NCI-H524 treated with DMSO at 0.1 percent for 48 hours (cell line): Measurements from ENCODE around the gene ZMYM1.
"Not testable (repeated sequence)": the region's sequence is repeated elsewhere in the genome, so short reads cannot be mapped to it uniquely, and the experiment has no call there.

ENCODE experiments used
- DNase-seq: peaks from one replicate; lab custom pipeline; 2025; lab: John Stamatoyannopoulos, UW

ZMYM1 gene

DNA sequence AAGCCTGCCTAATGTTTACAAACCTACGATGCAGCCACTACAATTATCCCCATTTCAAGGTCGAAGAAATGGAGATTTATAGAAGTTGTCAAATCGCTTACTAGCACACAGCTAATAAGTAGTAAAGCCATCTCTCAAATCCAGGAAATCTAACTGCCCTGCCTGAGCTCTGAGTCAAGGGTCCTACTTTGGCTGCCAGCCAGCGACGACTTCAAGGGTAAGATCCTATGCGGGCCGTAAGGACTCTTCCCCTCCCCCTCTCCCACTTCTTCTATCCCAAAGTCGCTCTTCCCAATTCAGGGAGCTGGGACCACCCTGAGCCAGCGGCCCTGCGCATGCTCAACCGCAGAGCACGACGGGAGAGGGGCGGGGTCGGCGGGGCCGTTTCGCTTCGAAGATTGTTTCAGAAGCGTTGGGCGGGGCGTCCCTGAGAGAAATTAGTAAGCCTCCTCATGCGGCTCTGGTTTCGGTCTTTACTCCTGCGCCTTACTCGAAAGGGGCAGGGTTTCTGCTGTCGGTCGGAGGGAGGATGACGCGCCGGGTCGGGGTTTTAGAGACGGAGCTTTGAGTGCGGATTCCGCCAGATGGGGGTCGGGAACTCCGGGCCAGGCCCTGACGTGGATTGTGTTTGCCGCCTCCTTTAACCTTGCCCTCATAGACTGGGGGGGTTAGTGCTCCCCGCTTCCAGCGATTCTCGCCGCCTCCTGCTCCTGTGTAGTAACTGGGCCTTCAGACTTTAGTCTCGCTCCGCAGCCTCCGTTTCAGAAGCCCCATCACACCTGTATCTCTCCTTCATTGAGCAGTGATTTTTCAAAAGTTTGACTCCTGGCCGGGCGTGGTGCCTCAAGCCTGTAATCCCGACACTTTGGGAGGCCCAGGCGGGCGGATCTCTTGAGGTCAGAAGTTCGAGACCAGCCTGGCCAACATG, at the start of gene ZMYM1:
Gene ZMYM1 (plus strand): TSS at position 383 of the 928 bp plus-strand sequence. CDS start 14,603 bp downstream, outside the sequence.
- peak; percentile 79 for DNase-seq

DNA sequence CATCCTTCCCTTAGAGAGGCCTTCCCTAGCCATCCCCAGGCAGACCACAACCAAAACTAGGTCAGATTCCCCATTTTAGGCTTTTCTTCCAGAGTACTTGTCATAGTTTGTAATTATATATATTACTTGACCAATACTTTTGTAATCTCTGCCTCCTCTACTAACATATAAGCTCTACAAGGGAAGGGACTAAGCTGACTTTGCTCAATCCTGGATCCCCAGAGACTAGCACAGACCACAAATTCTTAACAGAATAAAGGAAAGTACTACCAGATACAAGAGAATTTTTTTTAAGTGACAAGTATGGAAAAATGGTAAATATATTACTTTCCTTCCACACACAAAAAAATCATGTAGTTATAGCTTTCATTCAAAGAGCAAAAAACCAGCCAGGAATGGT, 49.4 kb upstream of the ZMYM1 start:
- DNase-seq, result no peak

- DNase-seq, result no peak
Observed at GRCh38 chr1:35030338-35030737, 48.8 kb upstream of the ZMYM1 start.

DNA sequence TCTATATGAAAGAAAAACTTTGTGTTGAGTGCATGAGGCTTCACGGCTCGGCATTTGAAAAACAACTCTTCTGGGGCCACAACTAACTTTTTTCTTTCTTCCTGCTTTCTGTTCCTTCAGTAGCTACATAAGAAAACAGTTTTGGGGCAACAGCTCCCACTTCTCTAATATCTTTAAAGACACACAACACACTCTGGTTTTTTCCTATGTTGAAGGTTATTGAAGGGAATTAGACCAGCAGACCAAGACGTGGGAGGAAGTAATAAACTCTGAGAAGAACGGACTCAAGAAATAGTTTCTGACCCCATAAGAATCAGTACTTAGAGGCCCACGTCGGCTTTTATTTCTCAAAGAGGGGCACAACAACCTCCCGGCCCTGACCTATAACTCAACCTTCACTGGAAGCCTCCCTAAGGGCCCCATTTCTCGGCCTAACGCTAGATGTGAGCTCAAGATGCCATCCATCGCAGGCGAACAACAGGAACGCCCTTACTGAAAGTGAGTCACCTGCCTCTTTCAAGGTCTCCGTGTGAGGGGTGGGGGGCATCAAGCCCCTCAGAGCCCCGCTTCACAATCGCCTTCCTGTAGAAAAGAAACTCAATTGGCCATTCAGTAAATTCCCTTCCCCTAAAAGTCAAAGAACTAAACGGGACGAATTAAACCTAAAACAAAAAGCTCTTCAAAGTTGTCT, 48.3 kb upstream of the ZMYM1 start:
- no peak for DNase-seq

GRCh38 chr1:35032384-35032739, 46.8 kb upstream of the ZMYM1 start:
- no peak for DNase-seq

DNA sequence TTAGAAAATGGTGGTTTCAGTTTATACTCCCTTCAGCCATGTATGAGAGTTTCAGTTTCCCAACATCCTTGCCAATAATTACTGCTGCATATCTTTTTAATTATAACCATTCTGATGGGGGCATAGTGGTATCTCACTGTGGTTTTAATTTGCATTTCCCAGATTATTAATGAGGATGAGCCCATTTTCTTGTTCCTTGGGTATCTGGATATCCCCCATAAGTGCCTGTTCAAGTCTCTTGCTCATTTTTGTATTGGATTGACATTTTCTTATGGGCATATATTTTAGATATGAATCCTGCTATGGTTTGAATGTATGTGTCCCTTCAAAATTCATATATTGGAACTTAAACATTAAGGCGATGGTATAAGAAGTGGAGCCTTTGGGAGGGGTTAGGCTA, 45.8 kb upstream of the ZMYM1 start:
- DNase-seq, result no peak

GRCh38 chr1:35036621-35037020, 42.6 kb upstream of the ZMYM1 start:
- no peak for DNase-seq

GRCh38 chr1:35037206-35037605, 42.0 kb upstream of the ZMYM1 start:
- no peak for DNase-seq

GRCh38 chr1:35038723-35039122, 40.5 kb upstream of the ZMYM1 start:
- no peak for DNase-seq

- no peak for DNase-seq
Observed at GRCh38 chr1:35043498-35043897, 35.7 kb upstream of the ZMYM1 start.

- DNase-seq, result no peak
Observed at GRCh38 chr1:35044431-35044830, 34.8 kb upstream of the ZMYM1 start.

DNA sequence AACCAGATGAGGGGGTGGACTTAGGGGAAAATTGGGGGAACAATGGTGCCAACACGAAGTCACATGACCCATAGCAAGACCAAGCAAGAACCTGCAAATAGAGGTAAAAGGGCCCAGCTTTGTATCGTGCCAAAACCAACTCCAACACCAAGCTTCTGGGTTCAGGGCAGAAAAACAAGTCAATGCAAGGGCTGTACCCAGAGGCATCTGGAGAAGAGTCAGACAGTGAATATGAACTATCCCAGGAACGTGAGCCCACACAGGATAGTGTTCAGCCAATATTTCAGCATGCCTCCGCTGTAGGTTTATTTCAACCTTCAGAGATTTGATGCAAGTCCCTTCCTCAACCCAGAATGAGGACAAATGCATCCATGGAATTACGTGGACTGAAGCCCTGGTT, 32.5 kb upstream of the ZMYM1 start:
- no peak for DNase-seq

DNA sequence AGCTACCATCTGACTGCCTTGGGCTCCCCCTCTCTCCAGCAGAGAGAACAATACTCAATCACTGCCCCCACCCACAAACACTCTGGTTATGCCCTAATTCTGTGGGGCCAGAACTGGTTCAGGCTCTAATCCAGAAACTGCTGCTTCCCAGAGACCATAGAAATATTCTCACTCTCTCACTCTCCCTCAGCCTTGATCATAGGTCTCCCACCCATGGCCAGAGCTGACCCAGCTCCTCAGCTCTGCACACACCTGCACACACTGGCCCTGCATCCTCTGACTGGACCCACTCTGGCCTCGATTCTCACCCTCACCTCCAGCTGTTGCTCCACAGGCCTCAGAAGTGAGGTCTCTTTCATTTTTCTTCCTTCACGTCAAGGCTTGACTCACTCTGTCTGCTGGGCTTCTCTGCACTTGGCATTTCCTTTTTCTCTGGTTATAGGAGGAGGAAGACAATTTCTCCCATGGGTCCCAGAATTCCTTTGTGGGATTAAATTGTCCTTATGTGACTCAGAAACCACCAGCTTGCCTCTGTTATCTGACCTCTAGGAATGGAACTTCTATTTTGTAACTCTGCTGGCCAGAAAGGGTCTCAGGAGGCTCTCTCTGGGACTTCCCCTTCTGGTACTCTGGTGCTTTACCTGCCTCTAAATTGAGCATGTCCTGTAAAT, 31.9 kb upstream of the ZMYM1 start:
- DNase-seq, result no peak

DNA sequence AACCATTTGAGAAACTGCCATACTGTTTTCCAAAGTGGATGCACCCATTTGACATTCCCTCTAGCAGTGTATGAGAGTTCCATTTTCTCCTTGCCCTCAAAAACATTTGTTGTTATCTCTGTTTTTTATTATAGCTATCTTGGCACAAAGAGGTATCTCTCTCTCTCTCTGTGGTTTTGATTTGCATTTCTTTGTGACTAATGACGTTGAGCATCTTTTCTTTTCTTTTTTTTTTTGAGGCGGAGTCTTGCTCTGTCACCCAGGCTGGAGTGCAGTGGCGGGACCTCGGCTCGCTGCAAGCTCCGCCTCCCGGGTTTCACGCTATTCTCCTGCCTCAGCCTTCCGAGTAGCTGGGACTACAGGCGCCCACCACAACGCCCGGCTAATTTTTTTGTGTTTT, 30.1 kb upstream of the ZMYM1 start:
- no peak for DNase-seq

- no peak for DNase-seq
Observed at GRCh38 chr1:35053433-35053832, 25.8 kb upstream of the ZMYM1 start.

GRCh38 chr1:35054282-35054681, 24.9 kb upstream of the ZMYM1 start:
- DNase-seq, result not testable (repeated sequence)

GRCh38 chr1:35058321-35058720, 20.9 kb upstream of the ZMYM1 start:
- not testable (repeated sequence) for DNase-seq

DNA sequence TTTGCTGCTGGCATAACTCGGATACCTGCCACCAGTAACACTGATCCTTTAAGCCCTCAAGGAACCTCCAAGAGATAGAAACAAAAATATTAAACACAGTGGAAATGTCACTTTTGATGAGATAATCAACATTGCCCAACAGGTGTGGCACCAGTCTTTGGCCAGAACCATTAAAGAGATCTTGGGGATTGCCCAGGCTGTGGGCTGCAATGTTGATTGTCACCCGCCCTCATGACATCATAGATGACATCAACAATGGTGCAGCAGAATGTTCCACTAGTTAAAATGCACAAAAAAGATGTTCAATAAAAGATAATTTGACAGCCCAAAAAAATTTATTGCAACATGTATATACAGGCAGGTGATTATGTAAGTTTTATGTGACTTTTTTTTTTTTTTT, 20.2 kb upstream of the ZMYM1 start:
- DNase-seq, result no peak

- no peak for DNase-seq
Observed at GRCh38 chr1:35062518-35063196, 16.5 kb upstream of the ZMYM1 start.

- no peak for DNase-seq
Observed at GRCh38 chr1:35064265-35064664, 14.9 kb upstream of the ZMYM1 start.

GRCh38 chr1:35069746-35070145, 9.4 kb upstream of the ZMYM1 start:
- no peak for DNase-seq

- DNase-seq, result no peak
Observed at GRCh38 chr1:35073265-35073811, 5.8 kb upstream of the ZMYM1 start.
